ENCODE results near the gene TMEM272. TPM values are rescaled to one million over a fixed set of nuclear protein-coding genes. Genes with fewer than 3 reads are reported as not detected.

TMEM272 gene
- total RNA-seq, 1 donor from 2014 or later, result not detected

GRCh38 chr13:51807041-51807440 lies 37.9 kb downstream of the TMEM272 start:
- DNase-seq (ENCODE audit: low read depth), result no peak

- DNase-seq (ENCODE audit: low read depth), result peak; percentile 27
These were observed 38.4 kb downstream of the TMEM272 start for GRCh38 chr13:51806566-51806965.

- no peak for DNase-seq (ENCODE audit: low read depth)
These were observed 39.1 kb downstream of the TMEM272 start for GRCh38 chr13:51805925-51806324.

GRCh38 chr13:51805313-51805712 lies 39.7 kb downstream of the TMEM272 start:
- DNase-seq (ENCODE audit: low read depth), result no peak

GRCh38 chr13:51804295-51805172 lies 40.4 kb downstream of the TMEM272 start:
- DNase-seq (ENCODE audit: low read depth), result no peak

- DNase-seq (ENCODE audit: low read depth), result peak; percentile 84
These were observed 41.3 kb downstream of the TMEM272 start, which contains the start of gene DHRS12 for GRCh38 chr13:51803422-51804294. Gene DHRS12, minus strand, starts transcription at chr13:51804163. Its CDS starts 4,504 bp downstream, at chr13:51799659.

GRCh38 chr13:51802631-51803418 lies 42.2 kb downstream of the TMEM272 start:
- DNase-seq (ENCODE audit: low read depth), result no peak

- peak; percentile 43 for DNase-seq (ENCODE audit: low read depth)
These were observed 43.3 kb downstream of the TMEM272 start for GRCh38 chr13:51801631-51802099.

GRCh38 chr13:51800486-51800885 lies 44.5 kb downstream of the TMEM272 start:
- DNase-seq (ENCODE audit: low read depth), result no peak

GRCh38 chr13:51799261-51799660 lies 45.7 kb downstream of the TMEM272 start:
- DNase-seq (ENCODE audit: low read depth), result no peak

GRCh38 chr13:51797664-51798488 lies 47.1 kb downstream of the TMEM272 start:
- peak; percentile 46 for DNase-seq (ENCODE audit: low read depth)

- DNase-seq (ENCODE audit: low read depth), result no peak
These were observed 48.4 kb downstream of the TMEM272 start for GRCh38 chr13:51796546-51796945.

GRCh38 chr13:51795419-51795818 lies 49.6 kb downstream of the TMEM272 start:
- DNase-seq (ENCODE audit: low read depth), result no peak

GRCh38 chr13:51794964-51795363 lies 50.0 kb downstream of the TMEM272 start:
- DNase-seq (ENCODE audit: low read depth), result no peak

- DNase-seq (ENCODE audit: low read depth), result peak; percentile 55
These were observed 51.3 kb downstream of the TMEM272 start for GRCh38 chr13:51793570-51794271.

GRCh38 chr13:51786425-51787265 lies 58.3 kb downstream of the TMEM272 start:
- no peak for DNase-seq (ENCODE audit: low read depth)

GRCh38 chr13:51785712-51786424 lies 59.1 kb downstream of the TMEM272 start:
- DNase-seq (ENCODE audit: low read depth), result peak; percentile 90

GRCh38 chr13:51784097-51784496 lies 60.9 kb downstream of the TMEM272 start:
- no peak for DNase-seq (ENCODE audit: low read depth)

All from myocyte (in vitro differentiated cells).